Lower lobe of right lung (tissue), 2 donors: Measurements from ENCODE around the gene DPP4. TPM values are rescaled to one million over a fixed set of nuclear protein-coding genes. Genes with fewer than 3 reads are reported as not detected.

ENCODE experiments used
- ATAC-seq, 2 donors: fragments of 200-7000 bp; cut with Tn5 transposase; one replicate each; pipeline ENCODE4 v1.9.1; 2020 to 2022; ENCODE audit warnings: mild to moderate bottlenecking in 2 of 2, moderate library complexity in 2 of 2
- DNase-seq: peaks from one replicate; pipeline ENCODE4 v3.0.0-alpha.2; 2020
- H3K27ac ChIP-seq: fragments of 200-600 bp; one replicate; pipeline ENCODE4 v1.8.0; 2022
- H3K27me3 ChIP-seq: fragments of 200-600 bp; one replicate; pipeline ENCODE4 v1.8.0; 2022; ENCODE audit warnings: low read depth
- H3K36me3 ChIP-seq: fragments of 200-600 bp; one replicate; pipeline ENCODE4 v1.8.0; 2022; ENCODE audit warnings: mild to moderate bottlenecking
- H3K4me1 ChIP-seq: fragments of 200-600 bp; one replicate; pipeline ENCODE4 v1.8.0; 2022
- H3K4me3 ChIP-seq: fragments of 200-600 bp; one replicate; pipeline ENCODE4 v1.8.0; 2022; ENCODE audit warnings: mild to moderate bottlenecking
- H3K9me3 ChIP-seq: fragments of 200-600 bp; one replicate; pipeline ENCODE4 v1.8.0; 2022
- intact Hi-C: fragments of 100-400 bp; cut with DNase I; formaldehyde crosslinking; loops from one replicate; pipeline ENCODE4 v1.11.0; 2022
- total RNA-seq: library from RNA; stranded (reverse); fragmentation: NEBNext Ultra II Directional; extraction: Animal tissue kit (Norgen Biotek cat#: 25700); gene quantifications from one replicate; pipeline ENCODE4 v1.2.1, GENCODE V29; 2021
- TF ChIP-seq, protein P1 (sequence below): fragments of 200-600 bp; IDR thresholded peaks from one replicate; pipeline ENCODE4 v1.8.0; 2022; ENCODE audit warnings: antibody characterized with exemption, mild to moderate bottlenecking
- donor health status: DM: no; HTN: yes; CAD: no; lungs with severe emphysema.

Gene DPP4
- total RNA-seq, 1 donor from 2014 or later: 24.5 TPM

DNA sequence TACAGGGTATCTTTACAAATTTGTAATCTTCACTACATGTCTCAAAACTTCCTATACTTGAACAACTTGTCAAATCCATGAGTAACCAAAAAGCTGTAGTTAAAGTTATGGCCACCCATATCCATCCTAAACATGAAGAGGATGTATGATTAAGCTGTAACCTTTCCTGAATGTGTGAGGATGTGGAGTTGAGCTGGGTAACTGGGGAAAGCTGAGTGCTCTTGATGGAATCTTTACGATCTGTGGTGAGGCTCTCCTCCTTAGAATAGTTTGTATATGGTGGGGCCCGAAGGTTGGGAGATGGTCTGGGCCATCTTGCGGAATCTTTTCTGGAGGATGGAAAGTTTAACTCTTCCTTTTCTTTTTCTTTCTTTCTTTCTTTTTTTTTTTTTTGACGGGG lies 29.4 kb downstream of the DPP4 start:
- H3K27ac ChIP-seq: no peak overlapping the region
- no peak overlapping the region for H3K4me3 ChIP-seq
- H3K9me3 ChIP-seq: no peaks in the 10 kb centered on the region
- H3K27me3 ChIP-seq: no peaks in the 10 kb centered on the region
- DNase-seq (no peak), ATAC-seq (no peak)
- H3K4me1 ChIP-seq: no peaks in the 10 kb centered on the region
- H3K36me3 ChIP-seq: no peaks in the 10 kb centered on the region
- TF ChIP-seq, protein P1, sequence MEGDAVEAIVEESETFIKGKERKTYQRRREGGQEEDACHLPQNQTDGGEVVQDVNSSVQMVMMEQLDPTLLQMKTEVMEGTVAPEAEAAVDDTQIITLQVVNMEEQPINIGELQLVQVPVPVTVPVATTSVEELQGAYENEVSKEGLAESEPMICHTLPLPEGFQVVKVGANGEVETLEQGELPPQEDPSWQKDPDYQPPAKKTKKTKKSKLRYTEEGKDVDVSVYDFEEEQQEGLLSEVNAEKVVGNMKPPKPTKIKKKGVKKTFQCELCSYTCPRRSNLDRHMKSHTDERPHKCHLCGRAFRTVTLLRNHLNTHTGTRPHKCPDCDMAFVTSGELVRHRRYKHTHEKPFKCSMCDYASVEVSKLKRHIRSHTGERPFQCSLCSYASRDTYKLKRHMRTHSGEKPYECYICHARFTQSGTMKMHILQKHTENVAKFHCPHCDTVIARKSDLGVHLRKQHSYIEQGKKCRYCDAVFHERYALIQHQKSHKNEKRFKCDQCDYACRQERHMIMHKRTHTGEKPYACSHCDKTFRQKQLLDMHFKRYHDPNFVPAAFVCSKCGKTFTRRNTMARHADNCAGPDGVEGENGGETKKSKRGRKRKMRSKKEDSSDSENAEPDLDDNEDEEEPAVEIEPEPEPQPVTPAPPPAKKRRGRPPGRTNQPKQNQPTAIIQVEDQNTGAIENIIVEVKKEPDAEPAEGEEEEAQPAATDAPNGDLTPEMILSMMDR: no peak
- intact Hi-C loops: no loop called here

DNA sequence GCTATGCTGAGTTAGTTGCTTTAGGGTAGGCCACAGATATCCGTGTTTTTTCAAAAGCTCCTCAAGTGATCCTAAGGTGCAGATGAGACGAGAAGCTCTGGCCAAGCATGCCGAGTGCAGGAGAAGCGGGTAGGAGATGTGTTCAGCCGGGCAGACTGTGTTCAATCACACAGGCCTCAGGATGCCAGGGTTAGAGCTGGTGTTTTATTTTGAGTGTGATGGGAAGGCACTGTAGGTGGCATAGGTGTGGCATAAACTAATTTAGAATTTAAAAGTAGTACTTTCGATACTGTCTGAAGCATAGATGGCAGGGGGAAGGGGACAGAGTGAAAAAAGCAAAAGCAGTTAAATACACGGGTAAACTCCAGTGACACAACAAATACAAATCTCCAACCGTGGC lies 30.9 kb downstream of the DPP4 start:
- no peaks in the 10 kb centered on the region for H3K27me3 ChIP-seq
- H3K4me3 ChIP-seq: no peak overlapping the region
- H3K36me3 ChIP-seq: no peaks in the 10 kb centered on the region

DNA sequence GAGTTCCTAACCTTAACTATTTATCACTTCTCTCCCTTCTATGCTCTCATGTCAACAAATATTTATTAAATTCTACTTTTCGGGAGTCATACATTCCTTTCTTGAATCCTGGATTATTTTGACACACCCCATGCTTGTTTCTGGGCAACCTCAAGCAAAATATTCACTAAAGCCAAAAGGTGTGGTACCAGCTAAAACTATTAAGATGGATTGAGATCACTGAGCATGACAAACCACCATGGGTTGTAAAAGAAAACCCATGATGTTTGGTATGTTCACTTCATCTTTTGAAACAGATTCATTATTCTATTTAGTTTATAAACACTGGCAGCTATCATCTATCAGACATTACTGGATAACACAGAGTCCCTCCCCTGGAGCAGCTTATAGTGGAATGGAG lies 32.5 kb downstream of the DPP4 start:
- H3K4me3 ChIP-seq: no peak overlapping the region
- peaks cover 5% of the 10 kb centered on the region for H3K4me1 ChIP-seq
- intact Hi-C loops: no loop called here
- H3K27ac ChIP-seq: no peak overlapping the region
- no peaks in the 10 kb centered on the region for H3K36me3 ChIP-seq
- ATAC-seq (no peak), DNase-seq (no peak)
- no peaks in the 10 kb centered on the region for H3K9me3 ChIP-seq
- H3K27me3 ChIP-seq: no peaks in the 10 kb centered on the region
- TF ChIP-seq, protein P1: no peak

More for the DNA sequence above, 30.9 kb downstream of the DPP4 start:
- no peaks in the 10 kb centered on the region for H3K4me1 ChIP-seq
- ATAC-seq (no peak), DNase-seq (no peak)
- no peak overlapping the region for H3K27ac ChIP-seq
- TF ChIP-seq, protein P1: no peak
- intact Hi-C loops: no loop called here
- no peaks in the 10 kb centered on the region for H3K9me3 ChIP-seq

DNA sequence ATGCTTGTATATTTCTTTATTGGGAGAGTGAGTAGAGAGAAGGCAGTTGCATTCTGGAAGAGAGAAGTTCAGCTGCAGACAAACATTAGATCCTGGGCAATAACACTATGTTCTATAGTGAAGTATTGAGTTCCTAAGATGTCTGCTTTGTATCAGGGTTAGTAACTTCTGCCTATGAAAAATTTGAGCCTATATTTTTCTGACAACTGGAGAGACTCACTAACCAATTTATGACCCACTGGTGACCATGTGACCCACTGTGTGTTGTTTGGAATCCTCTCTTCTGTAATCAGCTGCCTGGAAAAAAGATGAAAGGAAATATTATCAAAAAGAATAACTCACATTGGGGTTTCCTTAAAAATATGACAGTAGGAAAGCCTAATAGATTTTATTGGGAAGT lies 35.3 kb downstream of the DPP4 start:
- Histone ChIP-seq H3K4me1 (peaks cover 5% of the 10 kb centered on the region), H3K4me3 (no peak overlapping the region), H3K27ac (no peak overlapping the region), H3K9me3 (no peaks in the 10 kb centered on the region), H3K36me3 (no peaks in the 10 kb centered on the region), H3K27me3 (no peaks in the 10 kb centered on the region)
- DNase-seq (no peak), ATAC-seq (no peak)
- TF ChIP-seq, protein P1: no peak
- intact Hi-C loops: no loop called here

DNA sequence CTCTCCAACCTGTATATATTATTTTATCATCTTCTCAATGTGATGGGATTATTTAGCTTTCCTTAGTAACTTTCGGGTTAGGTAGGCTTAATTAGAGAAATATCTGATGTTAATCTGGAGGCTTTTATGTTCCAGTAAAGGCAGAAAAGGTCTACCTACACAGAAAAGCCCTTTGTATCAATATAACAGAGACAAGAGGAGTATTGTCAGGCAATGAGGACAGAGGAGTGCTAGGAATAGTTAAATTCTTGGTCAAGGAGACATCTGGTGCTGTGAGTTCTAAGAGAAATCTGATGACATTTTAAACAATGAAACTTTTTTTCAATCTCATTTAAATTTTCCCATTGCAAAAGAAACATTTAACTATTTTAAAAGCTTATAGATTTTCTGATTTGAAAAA lies 36.1 kb downstream of the DPP4 start:
- no peak overlapping the region for H3K27ac ChIP-seq
- no peaks in the 10 kb centered on the region for H3K27me3 ChIP-seq
- H3K4me3 ChIP-seq: no peak overlapping the region
- TF ChIP-seq, protein P1: no peak
- peaks cover 4% of the 10 kb centered on the region for H3K36me3 ChIP-seq
- H3K4me1 ChIP-seq: peaks cover 5% of the 10 kb centered on the region
- ATAC-seq (no peak), DNase-seq (no peak)
- intact Hi-C loops: no loop called here
- H3K9me3 ChIP-seq: no peaks in the 10 kb centered on the region
